NT2/D1 (cell line): ENCODE data around the gene ERCC1.
"Not testable (repeated sequence)": the region's sequence is repeated elsewhere in the genome, so short reads cannot be mapped to it uniquely, and the experiment has no call there.

Source experiments
- DNase-seq: peaks from one replicate; pipeline ENCODE4 v3.0.0-alpha.2; 2011; ENCODE audit warnings: low read depth, low spot score
- H3K27me3 ChIP-seq: 2 replicates; pipeline ENCODE4 v1.6.0; 2011; ENCODE audit warnings: mild to moderate bottlenecking; ENCODE audit not compliant: insufficient read length, insufficient read depth
- H3K36me3 ChIP-seq: 2 replicates; pipeline ENCODE4 v1.6.1; 2011; ENCODE audit warnings: mild to moderate bottlenecking, low read length, mixed read lengths; ENCODE audit not compliant: insufficient read depth, insufficient read length
- H3K4me1 ChIP-seq: 2 replicates; pipeline ENCODE4 v1.5.1; 2011; ENCODE audit not compliant: insufficient read depth, insufficient read length
- H3K4me3 ChIP-seq: 2 replicates; pipeline ENCODE4 v1.5.1; 2011; ENCODE audit warnings: low read depth; ENCODE audit not compliant: insufficient read length
- H3K9ac ChIP-seq: 2 replicates; pipeline ENCODE4 v1.6.0; 2011; ENCODE audit warnings: low read depth; ENCODE audit not compliant: insufficient read length
- H3K9me3 ChIP-seq: 2 replicates; pipeline ENCODE4 v1.5.1; 2011; ENCODE audit warnings: mild to moderate bottlenecking, low read length; ENCODE audit not compliant: insufficient read depth
- SUZ12 ChIP-seq: IDR thresholded peaks from 2 replicates; pipeline ENCODE4 v1.6.1; 2011; ENCODE audit not compliant: insufficient read length, insufficient read depth; ENCODE audit errors: extremely low read depth
- YY1 ChIP-seq: IDR thresholded peaks from 2 replicates; pipeline ENCODE4 v1.6.1; 2011; ENCODE audit not compliant: insufficient read length, insufficient read depth
- ZNF274 ChIP-seq: IDR thresholded peaks from 2 replicates; pipeline ENCODE4 v1.6.1; 2011; ENCODE audit warnings: mild to moderate bottlenecking, low read depth, low read length

The ERCC1 gene

GRCh38 chr19:45418802-45419201 lies 4.9 kb downstream of the ERCC1 start:
- no peak overlapping the region for H3K4me3 ChIP-seq
- H3K36me3 ChIP-seq, result peaks cover 55% of the 10 kb centered on the region
- no peak for DNase-seq
- no peaks in the 10 kb centered on the region for H3K4me1 ChIP-seq
- H3K27me3 ChIP-seq, result no peaks in the 10 kb centered on the region
- no peaks in the 10 kb centered on the region for H3K9me3 ChIP-seq
- TF ChIP-seq ZNF274 (no peak), YY1 (no peak), SUZ12 (no peak)
- H3K9ac ChIP-seq, result no peak overlapping the region

DNA sequence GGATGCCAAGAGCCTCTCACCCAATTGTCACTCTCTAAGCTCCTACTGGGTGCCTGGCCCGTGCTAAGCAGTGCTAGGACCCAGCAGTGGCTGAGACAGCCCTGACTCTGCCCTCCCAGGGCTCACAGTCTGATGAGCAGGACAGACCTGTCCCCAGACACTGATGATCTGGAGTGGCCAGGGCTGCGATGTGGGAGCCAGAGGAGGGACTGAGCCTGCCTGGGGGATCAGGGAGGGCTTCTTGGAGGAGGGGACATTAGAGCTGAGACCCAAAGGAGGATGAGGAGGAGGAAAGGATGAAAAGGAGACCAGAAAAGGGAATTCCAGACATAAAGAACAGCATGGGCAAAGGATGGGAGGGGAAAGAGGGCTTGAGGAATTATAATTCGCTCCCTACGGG lies 6.6 kb downstream of the ERCC1 start:
- Histone ChIP-seq H3K36me3 (peaks cover 62% of the 10 kb centered on the region), H3K9ac (no peak overlapping the region)
- no peak for TF ChIP-seq ZNF274
- no peak for TF ChIP-seq SUZ12
- TF ChIP-seq YY1, result no peak

DNA sequence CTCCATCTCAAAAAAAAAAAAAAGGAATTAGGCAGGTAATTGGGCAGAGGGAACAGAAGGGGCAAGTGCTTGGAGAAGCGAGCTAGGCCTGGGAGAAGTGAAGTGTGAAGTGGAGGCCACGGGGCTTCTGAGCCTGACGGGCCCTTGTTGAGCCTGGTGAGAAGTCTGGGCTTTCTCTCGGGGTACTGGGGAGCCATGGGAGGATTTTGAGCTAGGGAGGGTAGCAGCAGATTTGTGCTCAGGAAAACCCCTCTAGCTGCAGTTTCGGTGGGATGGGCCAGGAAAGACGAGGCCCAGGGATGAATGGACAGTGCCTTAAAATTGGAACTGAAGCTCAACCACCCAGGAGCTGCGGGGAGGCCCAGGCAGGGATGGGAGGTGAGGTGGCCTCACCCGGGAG lies 9.2 kb downstream of the ERCC1 start:
- Histone ChIP-seq H3K9ac (no peak overlapping the region), H3K27me3 (no peaks in the 10 kb centered on the region), H3K9me3 (no peaks in the 10 kb centered on the region), H3K4me1 (no peaks in the 10 kb centered on the region), H3K36me3 (peaks cover 57% of the 10 kb centered on the region), H3K4me3 (no peak overlapping the region)
- no peak for DNase-seq
- TF ChIP-seq SUZ12 (no peak), YY1 (no peak), ZNF274 (no peak)

More for the DNA sequence above, 6.6 kb downstream of the ERCC1 start:
- Histone ChIP-seq H3K27me3 (no peaks in the 10 kb centered on the region), H3K4me1 (no peaks in the 10 kb centered on the region), H3K4me3 (no peak overlapping the region), H3K9me3 (no peaks in the 10 kb centered on the region)
- no peak for DNase-seq

DNA sequence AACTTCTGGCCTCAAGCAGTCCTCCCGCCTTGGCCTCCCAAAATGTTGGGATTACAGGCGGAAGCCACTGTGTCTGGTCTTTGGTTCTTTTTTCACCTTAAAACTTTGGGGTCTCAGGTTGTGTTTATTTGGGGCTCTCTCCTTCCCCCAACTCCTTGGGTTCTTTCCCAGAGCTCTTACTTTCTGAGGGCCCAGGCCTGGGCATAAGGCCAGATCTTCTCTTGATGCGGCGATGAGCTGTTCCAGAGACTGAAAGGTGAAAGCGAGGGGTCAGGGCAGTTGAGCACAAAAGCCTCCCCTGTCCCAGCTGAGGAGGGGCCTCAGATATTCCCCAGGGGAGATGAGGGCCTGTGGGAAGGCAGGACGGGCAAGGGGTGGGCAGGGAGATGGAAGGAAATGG lies 10.2 kb downstream of the ERCC1 start:
- Histone ChIP-seq H3K27me3 (no peaks in the 10 kb centered on the region), H3K4me3 (no peak overlapping the region), H3K9ac (no peak overlapping the region), H3K4me1 (no peaks in the 10 kb centered on the region), H3K36me3 (peaks cover 58% of the 10 kb centered on the region), H3K9me3 (no peaks in the 10 kb centered on the region)
- DNase-seq, result no peak
- no peak for TF ChIP-seq YY1
- TF ChIP-seq SUZ12, result no peak
- TF ChIP-seq ZNF274, result no peak

- not testable (repeated sequence) for H3K9me3 ChIP-seq, DNase-seq
These were observed 13.4 kb downstream of the ERCC1 start for GRCh38 chr19:45410330-45410729.

DNA sequence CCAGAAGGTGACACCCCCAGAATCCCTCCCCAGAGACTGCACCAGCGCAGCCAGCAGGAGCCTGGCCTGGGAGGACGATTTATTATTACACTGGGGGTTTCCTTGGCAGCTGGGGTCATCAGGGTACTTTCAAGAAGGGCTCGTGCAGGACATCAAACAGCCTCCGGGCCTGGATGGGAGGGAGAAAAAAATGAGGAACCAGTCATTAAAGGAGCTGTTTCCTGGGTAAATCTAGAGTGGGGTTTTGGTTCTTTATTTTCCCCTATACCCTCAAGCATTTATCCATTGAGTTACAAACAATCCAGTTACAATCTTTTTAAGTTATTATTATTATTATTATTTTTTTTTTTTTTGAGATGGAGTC lies 14.2 kb downstream of the ERCC1 start:
- no peaks in the 10 kb centered on the region for H3K27me3 ChIP-seq
- H3K36me3 ChIP-seq, result peaks cover 45% of the 10 kb centered on the region
- no peak for DNase-seq
- H3K4me1 ChIP-seq, result peaks cover 5% of the 10 kb centered on the region
- H3K9me3 ChIP-seq, result no peaks in the 10 kb centered on the region
- no peak for TF ChIP-seq SUZ12
- no peak overlapping the region for H3K9ac ChIP-seq
- H3K4me3 ChIP-seq, result no peak overlapping the region

More at GRCh38 chr19:45410330-45410729, 13.4 kb downstream of the ERCC1 start:
- H3K9ac ChIP-seq, H3K4me3 ChIP-seq, H3K27me3 ChIP-seq, H3K4me1 ChIP-seq: not testable (repeated sequence)
- H3K36me3 ChIP-seq, result peaks cover 49% of the 10 kb centered on the region

DNA sequence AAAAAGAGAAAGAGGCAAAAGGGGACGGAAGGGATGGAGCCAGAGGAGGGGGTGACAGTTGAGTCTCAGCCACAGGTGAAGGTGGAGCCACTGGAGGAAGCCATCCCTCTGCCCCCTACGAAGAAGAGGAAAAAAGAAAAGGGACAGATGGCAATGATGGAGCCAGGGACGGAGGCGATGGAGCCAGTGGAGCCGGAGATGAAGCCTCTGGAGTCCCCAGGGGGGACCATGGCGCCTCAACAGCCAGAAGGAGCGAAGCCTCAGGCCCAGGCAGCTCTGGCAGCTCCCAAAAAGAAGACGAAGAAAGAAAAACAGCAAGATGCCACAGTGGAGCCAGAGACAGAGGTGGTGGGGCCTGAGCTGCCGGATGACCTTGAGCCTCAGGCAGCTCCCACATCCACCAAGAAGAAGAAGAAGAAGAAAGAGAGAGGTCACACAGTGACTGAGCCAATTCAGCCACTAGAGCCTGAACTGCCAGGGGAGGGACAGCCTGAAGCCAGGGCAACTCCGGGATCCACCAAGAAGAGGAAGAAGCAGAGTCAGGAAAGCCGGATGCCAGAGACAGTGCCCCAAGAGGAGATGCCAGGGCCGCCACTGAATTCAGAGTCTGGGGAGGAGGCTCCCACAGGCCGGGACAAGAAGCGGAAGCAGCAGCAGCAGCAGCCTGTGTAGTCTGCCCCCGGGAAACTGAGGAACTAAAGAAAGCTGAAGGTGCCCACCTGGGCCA lies 14.7 kb downstream of the ERCC1 start:
- Histone ChIP-seq H3K36me3 (peaks cover 41% of the 10 kb centered on the region), H3K4me1 (peaks cover 5% of the 10 kb centered on the region), H3K4me3 (no peak overlapping the region), H3K9ac (no peak overlapping the region), H3K9me3 (no peaks in the 10 kb centered on the region), H3K27me3 (no peaks in the 10 kb centered on the region)
- DNase-seq, result no peak
- no peak for TF ChIP-seq SUZ12
- no peak for TF ChIP-seq ZNF274

GRCh38 chr19:45408121-45408520 lies 15.6 kb downstream of the ERCC1 start:
- TF ChIP-seq SUZ12, result no peak
- TF ChIP-seq ZNF274, result no peak
- TF ChIP-seq YY1, result no peak
- H3K27me3 ChIP-seq, result no peaks in the 10 kb centered on the region
- no peak for DNase-seq
- peaks cover 5% of the 10 kb centered on the region for H3K4me1 ChIP-seq
- peaks cover 34% of the 10 kb centered on the region for H3K36me3 ChIP-seq
- no peak overlapping the region for H3K9ac ChIP-seq
- no peaks in the 10 kb centered on the region for H3K9me3 ChIP-seq
- H3K4me3 ChIP-seq, result no peak overlapping the region

DNA sequence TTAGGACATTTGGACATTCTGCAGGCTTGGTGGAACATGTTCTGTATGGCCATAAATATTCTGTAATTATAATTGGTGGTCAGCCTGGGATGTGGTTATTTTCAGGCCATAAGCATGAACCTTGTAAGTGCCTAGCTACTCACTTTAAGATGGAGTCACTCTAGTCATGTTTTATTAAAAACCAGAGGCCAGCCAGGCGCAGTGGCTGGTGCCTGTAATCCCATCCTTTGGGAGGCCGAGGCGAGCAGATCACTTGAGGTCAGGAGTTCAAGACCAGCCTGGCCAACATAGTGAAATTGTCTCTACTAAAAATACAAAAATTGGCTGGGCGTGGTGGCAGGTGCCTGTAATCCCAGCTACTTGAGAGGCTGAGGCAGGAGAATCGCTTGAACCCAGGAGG lies 16.1 kb downstream of the ERCC1 start:
- H3K36me3 ChIP-seq, result peaks cover 30% of the 10 kb centered on the region
- not testable (repeated sequence) for H3K9me3 ChIP-seq, H3K4me1 ChIP-seq, DNase-seq, H3K27me3 ChIP-seq
- H3K4me3 ChIP-seq, result peak overlapping the region; percentile 99
- peak overlapping the region; percentile 94 for H3K9ac ChIP-seq
